HG02763 (cell line): ENCODE data around the gene MAP1LC3B2.

Source experiments
- ATAC-seq: cut with Tn5 transposase; IDR thresholded peaks from one replicate; pipeline ENCODE4 v1.9.1; 2021; ENCODE audit warnings: mild to moderate bottlenecking, moderate library complexity; ENCODE audit not compliant: unreplicated experiment

The MAP1LC3B2 gene

GRCh38 chr12:116610971-116611541, 51.9 kb downstream of the MAP1LC3B2 start:
- no peak for ATAC-seq

- ATAC-seq: no peak
Observed at GRCh38 chr12:116612436-116612835, 53.3 kb downstream of the MAP1LC3B2 start.

- no peak for ATAC-seq
Observed at GRCh38 chr12:116613256-116613655, 54.1 kb downstream of the MAP1LC3B2 start.

- ATAC-seq: no peak
Observed at GRCh38 chr12:116614194-116614915, 55.2 kb downstream of the MAP1LC3B2 start.

GRCh38 chr12:116615141-116615861, 56.1 kb downstream of the MAP1LC3B2 start:
- ATAC-seq: no peak

GRCh38 chr12:116616536-116617248, 57.5 kb downstream of the MAP1LC3B2 start:
- no peak for ATAC-seq

DNA sequence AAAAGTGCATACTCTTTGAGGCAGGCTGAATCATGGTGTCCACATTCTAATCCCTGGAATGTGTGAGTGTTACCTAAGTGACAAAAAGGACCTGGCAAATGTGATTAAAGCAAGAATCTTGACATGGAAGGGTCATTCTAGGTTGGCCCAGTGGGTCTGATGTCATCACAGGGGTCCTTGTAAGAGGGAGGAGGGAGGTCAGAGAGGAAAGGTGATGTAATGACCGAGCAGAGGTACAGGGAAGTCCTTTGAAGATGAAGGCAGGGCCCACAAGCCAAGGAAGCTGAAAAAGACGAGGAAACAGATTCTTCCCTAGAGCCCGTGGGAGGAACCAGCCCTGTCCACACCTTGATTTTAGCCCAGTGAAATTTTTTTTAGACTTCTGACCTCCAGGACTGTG, 60.1 kb downstream of the MAP1LC3B2 start:
- ATAC-seq: no peak

DNA sequence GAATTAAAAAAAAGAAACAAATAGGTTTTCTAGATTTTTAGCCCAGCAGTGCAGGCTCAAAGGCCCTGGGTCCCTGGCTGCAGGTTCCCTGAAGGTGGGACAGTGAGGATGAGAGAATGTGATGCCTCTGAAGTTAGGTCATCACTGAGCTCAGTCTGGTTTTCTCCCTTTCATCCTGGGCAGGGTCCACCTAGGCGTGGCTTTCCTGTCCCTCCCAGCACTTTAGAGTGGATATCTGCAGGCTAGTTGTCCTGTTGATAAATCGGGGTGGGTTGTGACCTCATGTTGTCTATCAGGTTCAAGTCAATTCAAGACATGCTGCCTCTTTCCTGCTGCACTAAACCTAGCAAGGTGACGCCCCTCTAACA, 60.9 kb downstream of the MAP1LC3B2 start:
- ATAC-seq: no peak

DNA sequence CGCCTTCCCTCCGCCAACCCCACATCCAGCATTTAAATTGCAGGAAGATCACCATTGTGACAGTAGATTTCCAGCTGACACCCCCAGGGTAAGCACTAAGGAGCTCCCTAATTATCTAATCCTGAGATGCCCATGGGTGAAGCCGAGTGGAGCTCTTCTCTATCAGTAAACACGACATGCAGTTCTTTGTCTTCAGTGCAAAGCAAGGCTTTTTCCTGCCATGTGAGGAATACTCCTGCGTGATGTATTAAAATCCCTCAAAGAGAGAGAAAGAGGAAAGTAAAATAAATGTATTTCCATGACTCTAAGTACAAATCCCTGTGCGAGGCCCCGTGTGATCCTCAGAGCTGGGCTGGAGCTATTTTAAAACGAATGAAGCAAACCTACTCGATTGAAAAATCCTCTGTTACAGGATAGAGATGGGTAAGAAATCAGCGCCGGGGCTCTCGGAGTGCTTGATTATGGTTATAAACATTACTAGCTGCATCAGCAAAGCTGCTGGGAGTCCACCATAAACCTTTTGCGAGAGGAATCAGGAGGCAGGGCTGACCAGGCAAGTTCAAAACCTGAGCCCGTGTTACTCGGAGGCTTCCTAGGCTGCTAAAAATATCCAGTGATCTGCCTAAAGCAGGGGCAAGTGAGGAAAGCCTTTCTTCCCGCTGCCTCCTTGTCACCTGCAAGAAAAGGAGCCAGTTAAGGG, 61.5 kb downstream of the MAP1LC3B2 start:
- no peak for ATAC-seq

DNA sequence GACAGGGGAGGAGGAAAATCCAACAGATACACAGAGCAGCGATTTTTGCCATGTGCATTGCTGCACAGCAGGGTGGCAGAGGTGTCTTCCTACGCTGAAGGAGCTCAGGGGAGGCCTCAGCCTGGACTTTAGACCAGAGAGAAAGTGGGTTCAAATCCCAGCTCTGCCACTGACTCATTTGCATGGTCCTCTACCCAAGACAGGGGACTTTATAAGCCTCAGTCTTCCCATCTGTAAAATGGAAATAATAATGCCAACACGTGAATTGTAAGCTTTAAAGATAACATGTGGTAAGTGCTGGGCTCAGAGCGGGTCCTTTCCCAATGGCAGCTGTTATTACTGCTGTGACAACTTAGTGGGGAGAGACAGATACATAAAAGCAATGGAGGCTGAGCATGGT, 62.0 kb downstream of the MAP1LC3B2 start:
- ATAC-seq: no peak

DNA sequence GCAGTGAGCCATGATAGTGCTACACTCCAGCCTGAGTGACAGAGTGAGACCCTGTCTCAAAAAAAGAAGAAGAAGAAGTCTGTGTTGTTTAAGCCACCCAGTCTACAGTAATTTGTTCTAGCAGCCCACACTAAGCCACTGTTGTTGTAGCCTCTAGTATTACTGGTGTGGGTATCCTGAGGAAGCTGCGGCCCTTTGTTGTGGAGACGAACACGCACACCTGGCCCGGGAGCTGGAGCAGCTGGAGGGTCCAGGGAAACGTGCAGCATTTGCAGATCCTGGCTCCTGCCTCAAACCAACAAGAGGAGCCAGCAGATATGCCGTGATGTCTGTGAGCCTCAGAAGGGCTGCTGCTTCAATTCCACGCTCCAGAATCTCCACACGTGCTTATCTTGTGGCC, 65.3 kb downstream of the MAP1LC3B2 start:
- no peak for ATAC-seq

DNA sequence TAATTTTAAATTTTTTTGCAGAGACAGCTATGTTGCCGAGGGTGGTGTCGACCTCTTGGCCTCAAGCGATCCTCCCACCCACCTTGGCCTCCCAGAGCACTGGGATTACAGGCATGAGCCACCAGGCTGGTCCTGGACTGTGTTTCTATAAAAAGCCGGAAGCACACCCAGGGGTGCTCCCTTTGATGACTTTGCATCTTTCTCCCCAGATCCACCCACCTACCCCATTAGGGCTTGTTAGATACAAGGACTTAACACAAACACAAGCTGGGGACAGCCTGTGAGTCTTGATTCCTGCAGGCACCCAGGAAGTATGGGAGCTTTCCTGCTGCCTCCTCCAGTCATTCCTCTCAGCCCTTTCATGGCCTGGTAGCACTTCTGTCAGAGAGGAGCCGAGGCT, 67.0 kb downstream of the MAP1LC3B2 start:
- ATAC-seq: no peak
